Ishikawa (cell line): ENCODE data around the gene EIF3M.

Experiments used
- CREB1 ChIP-seq: IDR thresholded peaks from 2 replicates; pipeline ENCODE4 v1.6.1; 2012; ENCODE audit warnings: low read depth
- EGR1 ChIP-seq: IDR thresholded peaks from 2 replicates; pipeline ENCODE4 v1.6.1; 2012
- EP300 ChIP-seq: IDR thresholded peaks from 2 replicates; pipeline ENCODE4 v1.6.1; 2012; ENCODE audit warnings: borderline replicate concordance
- FOXM1 ChIP-seq: IDR thresholded peaks from 2 replicates; pipeline ENCODE4 v1.6.1; 2012; ENCODE audit warnings: low read depth, borderline replicate concordance
- NFIC ChIP-seq: IDR thresholded peaks from 2 replicates; pipeline ENCODE4 v1.6.1; 2012
- RAD21 ChIP-seq: IDR thresholded peaks from 2 replicates; pipeline ENCODE4 v1.6.1; 2012; ENCODE audit warnings: low read depth
- REST ChIP-seq: IDR thresholded peaks from 2 replicates; pipeline ENCODE4 v1.6.1; 2012; ENCODE audit warnings: low read depth, mild to moderate bottlenecking
- TAF1 ChIP-seq: IDR thresholded peaks from 2 replicates; pipeline ENCODE4 v1.6.1; 2012; ENCODE audit warnings: low read depth, mild to moderate bottlenecking
- TCF12 ChIP-seq: IDR thresholded peaks from 2 replicates; pipeline ENCODE4 v1.6.1; 2012; ENCODE audit warnings: low read depth
- TEAD4 ChIP-seq: IDR thresholded peaks from 2 replicates; pipeline ENCODE4 v1.6.1; 2012
- USF1 ChIP-seq: IDR thresholded peaks from 2 replicates; pipeline ENCODE4 v1.6.1; 2012
- YY1 ChIP-seq: IDR thresholded peaks from 2 replicates; pipeline ENCODE4 v1.6.1; 2012; ENCODE audit warnings: low read depth
- ZBTB7A ChIP-seq: IDR thresholded peaks from 2 replicates; pipeline ENCODE4 v1.6.1; 2012; ENCODE audit warnings: low read depth
- TF ChIP-seq, protein P1 (sequence below): IDR thresholded peaks from 2 replicates; pipeline ENCODE4 v1.6.1; 2012

DNA sequence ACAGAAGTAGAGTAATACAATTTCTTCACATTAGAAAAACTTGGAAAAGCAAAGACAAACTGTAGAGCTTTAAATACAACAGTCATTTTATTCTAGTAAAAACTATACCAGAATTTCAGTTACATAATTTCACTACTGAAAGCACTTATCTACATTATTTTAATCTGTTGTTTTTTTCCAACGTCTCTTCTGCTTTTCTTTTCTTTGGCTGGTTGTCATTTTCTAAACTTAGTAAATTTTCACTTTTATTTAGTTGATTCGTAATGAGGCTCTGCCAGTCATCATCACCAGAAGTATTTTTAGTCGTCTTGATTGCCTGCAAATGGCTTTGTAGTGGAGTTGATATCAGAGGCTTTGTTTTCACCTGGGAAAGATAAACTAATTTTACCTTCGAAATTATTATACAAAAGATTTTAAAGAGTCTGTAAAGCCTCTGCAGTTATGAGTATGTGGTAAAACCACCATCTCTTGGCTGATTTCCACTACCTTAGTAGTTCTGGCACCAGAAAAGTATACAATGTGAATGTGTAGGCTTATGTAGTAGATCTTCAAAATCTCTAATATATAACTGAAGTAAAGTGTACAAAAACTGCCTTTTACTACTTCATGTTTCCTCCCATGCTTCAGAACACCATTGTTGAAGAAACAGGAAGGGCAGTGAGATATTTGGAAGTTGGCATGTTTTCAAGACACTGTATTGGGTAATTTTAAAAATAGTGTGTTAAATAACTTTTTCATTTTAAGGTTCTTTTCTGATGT lies 19.2 kb downstream of the EIF3M start:
- TF ChIP-seq EP300 (no peak), EGR1 (no peak), TAF1 (no peak), TCF12 (no peak), NFIC (no peak), TEAD4 (no peak), CREB1 (no peak), REST (no peak), RAD21 (no peak), FOXM1 (no peak), ZBTB7A (no peak), USF1 (no peak), YY1 (no peak)
- TF ChIP-seq, protein P1, sequence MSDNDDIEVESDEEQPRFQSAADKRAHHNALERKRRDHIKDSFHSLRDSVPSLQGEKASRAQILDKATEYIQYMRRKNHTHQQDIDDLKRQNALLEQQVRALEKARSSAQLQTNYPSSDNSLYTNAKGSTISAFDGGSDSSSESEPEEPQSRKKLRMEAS = no peak
